Measurements from ENCODE around the gene APOBEC3A.
"Not testable (repeated sequence)": the region's sequence is repeated elsewhere in the genome, so short reads cannot be mapped to it uniquely, and the experiment has no call there.

APOBEC3A gene

DNA sequence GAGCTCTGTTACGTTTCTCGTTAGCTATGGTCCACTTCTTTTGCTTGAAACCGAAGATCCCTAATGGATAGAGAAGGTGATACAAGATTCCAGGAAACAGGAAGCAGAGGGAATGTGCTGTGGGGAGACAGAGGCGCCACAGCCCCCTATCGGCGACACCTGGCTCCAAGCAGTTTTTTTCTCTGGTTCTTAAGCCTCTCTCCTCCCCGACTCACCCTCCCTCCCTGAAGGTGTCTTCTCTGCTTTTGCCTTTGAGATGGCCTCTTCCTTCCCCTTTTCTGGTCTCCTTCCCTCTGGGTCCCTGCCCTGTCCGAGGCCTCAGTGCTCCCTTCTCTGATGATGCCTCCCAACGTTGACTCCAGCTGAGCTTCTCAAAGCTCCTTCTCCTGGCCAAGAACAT is 14.2 kb upstream of the APOBEC3A start:
- no peak for DNase-seq (ENCODE audit: low spot score)

DNA sequence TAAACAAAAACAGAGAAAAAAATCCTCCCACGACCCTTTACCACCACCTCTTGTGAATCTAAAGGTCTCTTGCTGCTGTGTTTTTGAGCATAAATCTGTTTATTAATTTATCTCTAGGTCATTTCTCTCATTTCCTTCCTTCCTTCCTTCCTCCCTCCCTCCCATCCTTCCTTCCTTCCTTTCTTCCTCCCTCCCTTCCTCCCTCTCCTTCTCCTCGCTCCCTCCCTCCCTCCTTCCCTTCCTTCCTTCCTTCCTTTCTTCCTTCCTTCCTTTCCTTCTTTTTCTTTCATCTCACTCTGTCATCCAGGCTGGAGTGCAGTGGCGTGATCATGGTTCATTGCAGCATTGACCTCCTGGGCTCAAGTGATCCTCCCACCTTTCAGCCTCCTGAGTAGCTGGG is 13.5 kb upstream of the APOBEC3A start:
- no peak for DNase-seq (ENCODE audit: low spot score)

DNA sequence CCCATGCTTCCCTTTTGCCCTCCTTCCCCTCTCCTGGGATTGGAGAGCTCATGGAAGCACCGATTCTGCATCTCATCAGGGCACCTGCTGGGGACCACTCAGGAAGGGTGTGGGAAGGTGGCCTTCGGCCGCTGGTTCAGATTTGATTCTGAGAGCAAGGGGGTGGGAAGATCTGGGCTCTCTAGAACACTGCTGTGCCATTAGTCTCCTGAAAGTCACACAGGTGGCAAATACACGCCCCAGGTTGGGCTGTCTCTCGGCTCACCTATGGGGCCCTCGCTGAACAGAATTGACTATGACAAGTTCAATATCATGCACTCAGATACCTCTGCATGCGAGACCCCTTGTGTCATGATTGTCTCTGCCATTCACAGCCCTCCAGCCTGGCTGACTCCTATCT is 12.8 kb upstream of the APOBEC3A start:
- no peak for DNase-seq (ENCODE audit: low spot score)

DNA sequence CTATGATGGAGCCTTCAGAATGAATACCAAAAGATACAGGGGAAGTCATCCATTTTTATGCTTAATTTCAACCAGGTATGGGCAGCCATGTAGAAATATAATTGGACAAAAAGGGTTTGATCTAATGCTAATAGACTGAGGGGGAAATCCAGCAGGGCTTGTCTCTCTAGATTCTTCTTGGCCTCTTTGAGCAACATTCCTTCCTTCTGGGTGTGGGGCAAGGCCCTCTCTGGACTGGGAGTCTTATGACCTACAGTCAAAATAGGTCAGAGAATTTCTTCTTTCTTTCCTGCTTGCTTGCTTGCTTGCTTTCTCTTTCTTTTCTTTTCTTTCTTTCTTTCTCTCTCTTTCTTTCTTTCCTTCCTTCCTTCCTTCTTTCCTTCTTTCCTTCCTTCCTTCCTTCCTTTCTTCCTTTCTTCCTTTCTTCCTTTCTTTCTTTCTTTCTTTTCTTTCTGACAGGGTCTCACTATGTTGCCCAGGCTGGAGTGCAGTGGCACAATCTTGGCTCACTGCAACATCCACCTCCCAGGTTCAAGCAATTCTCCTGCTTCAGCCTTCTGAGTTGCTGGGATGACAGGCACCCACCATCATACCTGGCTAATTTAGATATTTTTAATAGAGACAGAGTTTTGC is 11.6 kb upstream of the APOBEC3A start:
- DNase-seq (ENCODE audit: low spot score), result not testable (repeated sequence)

DNA sequence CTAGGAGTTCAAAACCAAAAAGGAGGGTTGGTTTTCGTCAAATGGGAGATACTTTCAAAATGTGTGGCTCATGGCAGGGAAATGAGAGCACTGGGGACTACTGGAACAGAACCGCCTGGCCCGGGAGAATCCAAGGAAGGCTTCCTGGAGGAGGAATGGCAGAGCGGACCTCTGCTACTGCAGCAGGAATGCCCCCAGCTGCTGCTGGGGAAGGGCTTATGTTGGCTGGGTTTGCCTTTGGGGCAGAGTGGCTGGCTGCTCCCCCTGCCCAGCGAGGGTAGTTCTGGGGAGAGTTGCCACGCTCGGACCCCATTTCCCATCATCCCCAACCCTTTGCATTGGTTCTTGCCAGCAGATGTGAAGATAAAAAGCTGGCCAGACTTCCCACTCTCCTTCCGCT is 10.6 kb upstream of the APOBEC3A start:
- no peak for DNase-seq (ENCODE audit: low spot score)

DNA sequence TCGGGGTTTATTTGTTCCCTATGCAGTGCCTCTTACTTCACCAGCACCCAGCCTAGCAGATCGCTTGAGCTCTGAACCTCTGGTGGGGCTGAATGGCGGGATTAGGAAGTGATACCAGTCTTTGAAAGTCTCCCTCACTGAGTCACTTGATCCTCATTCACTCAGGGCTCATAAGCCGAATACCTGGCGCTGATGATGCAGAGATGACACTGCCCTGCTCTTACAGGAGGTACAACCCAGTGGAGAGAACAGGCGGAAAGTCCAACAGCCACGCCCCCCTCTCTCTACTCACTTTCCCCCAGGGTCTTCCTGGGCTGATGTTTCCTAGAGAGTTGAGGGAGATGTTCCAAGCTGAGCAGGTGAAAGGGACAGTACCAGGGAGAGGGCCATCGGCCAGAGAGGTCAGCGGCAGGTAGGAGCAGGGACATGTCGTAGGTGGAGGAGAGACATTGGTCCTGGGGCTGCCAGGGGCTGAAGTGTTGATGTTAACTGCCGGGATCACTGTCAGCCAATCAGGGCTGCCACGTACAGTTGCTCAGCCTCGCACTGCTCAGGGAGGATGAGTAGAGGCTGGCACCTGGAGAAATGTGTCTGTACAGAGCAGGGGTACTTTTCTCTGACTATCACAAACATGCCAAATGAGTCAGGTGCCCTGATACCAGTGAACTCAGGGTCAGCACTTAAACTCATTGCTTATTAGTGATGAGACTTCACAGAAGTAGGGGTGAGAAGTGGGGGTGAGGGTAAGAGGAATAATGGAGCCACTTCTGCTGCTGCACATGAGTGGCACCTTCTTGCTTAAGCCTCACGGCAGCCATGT is 9.9 kb upstream of the APOBEC3A start:
- DNase-seq (ENCODE audit: low spot score), result no peak

DNA sequence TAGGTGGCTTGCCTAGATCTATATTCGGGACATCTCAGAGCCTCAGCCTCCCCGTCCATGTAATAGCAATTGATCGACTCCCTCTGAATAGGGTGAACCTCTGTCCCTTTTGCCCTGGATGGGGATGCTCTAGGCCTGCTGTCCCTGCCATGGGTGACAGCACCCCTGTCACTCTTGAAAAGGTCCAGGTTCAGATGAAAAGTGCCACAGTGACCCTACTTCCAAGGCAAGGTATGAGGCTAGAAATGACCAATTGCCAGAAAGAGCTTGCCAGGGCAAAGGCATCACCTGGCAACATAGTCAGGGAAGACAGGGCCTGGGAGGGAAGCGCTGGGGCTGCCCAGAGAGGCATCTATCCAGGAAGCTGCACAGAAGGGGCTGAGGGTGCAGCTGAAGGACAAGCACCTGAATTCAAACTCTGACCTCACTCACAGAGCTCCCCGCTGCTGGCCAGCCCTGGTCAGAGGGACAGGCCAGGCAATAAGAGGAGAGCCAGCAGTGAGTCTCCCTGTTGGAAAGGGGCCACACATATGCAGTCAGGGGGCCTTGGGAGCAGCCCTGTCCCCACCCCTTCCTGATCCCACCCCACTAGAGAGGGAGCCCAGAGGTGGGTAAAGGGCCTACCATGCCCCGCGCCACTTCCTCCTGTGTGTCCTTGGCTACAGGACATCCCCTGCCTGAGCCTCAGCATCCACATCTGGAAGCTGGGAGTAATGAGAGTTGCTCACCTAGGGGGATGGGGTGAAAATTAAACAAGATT is 9.0 kb upstream of the APOBEC3A start:
- DNase-seq (ENCODE audit: low spot score), result no peak

DNA sequence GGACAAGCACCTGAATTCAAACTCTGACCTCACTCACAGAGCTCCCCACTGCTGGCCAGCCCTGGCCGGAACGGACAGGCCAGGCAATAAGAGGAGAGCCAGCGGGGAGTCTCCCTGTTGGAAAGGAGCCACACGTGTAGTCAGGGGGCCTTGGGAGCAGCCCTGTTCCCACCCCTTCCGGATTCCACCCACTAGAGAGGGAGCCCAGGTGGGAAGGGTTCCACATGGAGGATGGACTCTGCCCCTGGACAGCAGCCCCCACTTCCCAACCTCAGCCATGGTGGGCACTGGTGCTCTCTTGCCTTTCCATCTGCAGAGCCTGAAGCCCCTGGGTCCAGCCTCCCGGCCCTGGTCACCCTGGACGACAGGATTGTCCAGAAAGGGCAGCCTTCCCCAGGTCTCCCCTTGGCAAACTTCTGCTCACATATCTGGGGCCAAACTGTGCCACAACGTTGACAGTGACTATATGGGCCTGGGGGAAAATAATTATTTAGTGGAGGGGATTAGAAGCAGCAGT is 7.5 kb upstream of the APOBEC3A start:
- no peak for DNase-seq (ENCODE audit: low spot score)

DNA sequence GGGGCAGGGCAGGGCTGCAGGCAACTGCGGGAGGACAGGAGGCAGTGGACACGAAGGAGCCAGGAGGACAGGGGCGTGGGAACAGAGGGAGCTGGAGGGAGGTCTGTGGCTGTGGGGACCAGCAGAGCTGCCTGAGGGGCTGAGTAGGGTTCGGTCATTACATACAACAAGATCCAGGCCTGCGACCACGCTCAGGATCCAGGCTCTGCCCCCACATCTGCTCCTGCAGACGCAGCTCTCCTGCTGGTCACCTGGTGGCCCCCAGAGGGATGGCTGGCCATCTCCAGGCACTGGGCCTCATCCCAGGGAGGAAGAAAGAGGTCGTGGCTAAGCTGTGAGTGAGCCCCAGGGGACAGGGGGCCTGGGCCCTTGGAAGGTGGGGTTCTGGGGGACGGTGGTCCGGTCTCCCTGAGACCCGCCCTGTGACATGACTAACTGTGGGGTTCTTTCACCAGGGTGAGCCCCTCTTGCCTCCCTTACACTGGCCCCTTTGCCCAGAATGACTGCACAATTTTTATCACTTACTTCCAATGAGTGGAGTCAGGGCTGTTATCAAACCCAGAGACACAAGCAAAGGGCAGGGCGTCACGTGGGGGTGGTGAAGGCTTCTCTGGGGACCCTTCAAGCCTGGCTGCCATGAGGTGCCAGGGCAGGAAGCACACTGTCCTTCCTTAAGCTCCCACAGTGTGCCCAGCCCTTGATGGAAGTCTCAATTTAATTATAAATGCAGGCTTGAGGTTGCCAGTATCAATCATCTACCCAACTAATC is 6.7 kb upstream of the APOBEC3A start:
- no peak for DNase-seq (ENCODE audit: low spot score)

DNA sequence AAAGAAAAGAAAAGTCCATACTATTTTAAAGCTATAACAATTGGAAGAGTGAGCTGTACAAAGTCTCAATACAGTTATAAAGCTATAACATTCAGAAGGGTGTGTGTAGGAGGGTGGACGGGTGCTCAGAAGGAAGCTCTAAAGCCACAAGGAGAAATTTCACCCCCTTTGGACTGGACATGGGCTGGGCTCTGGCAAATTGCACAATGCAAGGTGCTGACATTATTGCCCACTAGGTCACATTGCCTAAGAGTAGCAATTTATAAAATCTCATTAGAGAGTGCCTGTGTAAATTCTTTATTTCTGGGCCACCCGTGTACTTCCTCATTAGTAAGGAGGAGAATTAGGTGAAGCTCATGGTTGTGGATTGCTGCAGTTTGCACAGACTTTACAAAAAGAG is 5.7 kb upstream of the APOBEC3A start:
- DNase-seq (ENCODE audit: low spot score), result no peak

DNA sequence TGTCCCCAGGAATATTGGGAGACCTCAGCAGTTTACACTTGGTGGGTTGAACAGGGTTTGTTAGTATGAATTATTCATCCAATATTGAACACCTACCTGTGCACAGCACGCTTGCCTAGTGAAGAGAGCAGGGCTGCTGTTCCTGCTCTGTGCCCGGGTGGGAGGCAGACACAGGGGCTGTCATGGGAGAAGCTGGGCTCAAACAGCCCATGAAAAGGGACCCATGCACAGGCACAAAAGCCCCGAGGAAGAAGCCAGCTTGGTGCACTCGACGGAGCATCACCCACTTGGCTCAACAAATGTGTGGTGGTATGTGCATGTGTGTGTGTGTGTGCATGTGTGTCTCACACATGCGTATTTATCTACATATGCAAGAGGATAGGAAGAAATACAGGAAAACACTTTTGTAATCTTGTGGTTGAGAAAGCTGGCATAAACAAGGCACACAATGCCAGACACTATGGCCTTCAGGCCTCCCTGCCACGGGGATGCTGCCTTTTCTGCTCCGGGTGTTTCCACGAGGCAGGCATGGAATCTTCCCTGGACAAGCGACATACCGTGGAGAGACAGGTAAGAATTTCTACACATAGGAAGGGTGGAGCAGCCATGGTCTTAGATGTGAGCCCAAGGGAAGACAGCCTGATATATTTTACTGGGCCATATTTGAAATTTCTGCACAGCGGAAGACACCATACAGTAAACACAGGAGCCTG is 5.0 kb upstream of the APOBEC3A start:
- DNase-seq (ENCODE audit: low spot score), result no peak

DNA sequence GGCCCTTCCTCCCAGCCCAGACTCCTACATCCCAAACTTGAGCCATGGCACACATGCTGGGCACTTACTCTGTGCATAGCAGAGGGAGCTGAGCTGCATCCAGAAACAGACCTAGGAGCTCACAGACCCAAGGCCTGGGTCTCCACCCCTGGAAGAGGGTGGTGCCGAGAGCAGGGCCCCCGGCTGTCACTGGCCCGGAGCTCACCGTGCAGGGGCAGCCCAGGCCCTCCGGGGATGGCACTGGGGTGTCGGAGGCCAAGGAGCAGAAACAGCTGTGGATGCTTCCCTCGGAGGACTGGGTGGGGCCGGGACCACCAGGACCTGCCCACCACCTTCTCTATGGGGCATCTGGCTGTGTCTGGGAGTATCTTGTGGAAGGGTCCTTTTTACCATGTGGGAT is 4.3 kb upstream of the APOBEC3A start:
- no peak for DNase-seq (ENCODE audit: low spot score)

DNA sequence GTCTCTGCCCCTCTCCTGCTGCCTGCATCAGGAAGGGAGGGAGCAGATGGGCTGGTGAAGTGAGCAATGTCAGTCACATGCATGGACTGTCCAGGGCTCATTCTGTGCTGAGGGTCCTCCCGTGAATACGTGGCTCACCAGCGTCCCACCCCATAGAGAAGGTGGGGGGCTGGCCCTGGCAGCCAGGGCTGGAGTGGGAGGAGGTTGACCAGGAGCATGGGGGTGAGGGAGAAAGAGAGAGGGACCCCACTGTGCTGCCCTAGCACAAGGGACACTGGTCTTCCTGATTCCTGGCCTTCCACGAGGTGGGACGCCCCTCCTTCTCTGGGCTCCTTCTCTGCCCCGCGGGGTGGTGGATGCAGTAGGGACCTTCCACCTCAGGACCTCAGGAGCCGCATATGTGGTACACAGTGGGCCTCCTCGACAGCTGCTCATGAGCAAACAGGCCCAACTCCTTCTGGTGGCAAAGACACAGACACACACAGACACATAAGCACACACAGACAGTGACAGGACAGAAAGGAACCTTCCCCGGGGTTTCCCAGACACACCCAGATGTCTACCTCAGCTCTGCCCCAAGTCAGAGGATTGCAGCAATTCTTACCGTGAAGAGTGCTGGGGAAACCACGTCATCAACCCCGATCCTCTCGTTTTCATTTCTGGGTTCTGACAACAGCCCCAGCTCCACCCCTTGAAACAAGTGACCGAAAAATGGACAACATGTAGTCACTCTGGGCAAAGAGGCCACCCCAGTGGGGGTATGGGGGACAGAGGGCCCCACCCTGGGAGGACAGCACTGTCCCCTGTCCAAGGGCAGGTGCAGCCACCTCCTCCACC is 3.6 kb upstream of the APOBEC3A start:
- no peak for DNase-seq (ENCODE audit: low spot score)

DNA sequence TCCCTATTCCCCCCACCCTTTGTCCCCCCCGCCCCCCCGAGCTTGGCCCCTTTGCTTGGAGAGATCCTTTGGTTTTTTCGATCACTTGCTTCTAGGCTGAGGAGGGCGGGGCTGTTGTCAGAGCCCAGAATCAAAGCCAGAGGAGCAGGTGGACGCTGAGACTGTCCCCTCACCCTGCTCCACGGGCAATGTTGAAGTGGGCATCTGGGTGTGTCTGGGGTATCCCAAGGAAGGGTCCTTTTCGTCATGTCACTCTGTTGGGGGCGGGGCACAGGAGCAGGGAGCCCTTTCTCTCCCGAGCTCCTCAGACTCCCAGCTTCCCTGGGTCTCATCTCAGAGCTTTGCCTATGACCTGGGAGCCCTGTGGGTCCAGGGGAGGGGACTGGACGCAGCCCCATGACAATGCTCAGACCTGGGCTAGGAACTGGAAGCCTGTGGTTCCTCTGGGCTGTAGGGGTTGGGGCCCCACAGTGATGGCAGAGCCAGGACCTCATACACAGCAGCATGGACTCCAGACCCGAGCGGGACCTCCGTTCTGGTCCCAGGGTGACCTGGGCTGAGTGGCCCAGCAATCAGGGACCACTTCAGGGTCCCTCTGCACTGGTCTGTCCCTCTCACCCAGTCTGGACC is 2.9 kb upstream of the APOBEC3A start:
- no peak for DNase-seq (ENCODE audit: low spot score)

DNA sequence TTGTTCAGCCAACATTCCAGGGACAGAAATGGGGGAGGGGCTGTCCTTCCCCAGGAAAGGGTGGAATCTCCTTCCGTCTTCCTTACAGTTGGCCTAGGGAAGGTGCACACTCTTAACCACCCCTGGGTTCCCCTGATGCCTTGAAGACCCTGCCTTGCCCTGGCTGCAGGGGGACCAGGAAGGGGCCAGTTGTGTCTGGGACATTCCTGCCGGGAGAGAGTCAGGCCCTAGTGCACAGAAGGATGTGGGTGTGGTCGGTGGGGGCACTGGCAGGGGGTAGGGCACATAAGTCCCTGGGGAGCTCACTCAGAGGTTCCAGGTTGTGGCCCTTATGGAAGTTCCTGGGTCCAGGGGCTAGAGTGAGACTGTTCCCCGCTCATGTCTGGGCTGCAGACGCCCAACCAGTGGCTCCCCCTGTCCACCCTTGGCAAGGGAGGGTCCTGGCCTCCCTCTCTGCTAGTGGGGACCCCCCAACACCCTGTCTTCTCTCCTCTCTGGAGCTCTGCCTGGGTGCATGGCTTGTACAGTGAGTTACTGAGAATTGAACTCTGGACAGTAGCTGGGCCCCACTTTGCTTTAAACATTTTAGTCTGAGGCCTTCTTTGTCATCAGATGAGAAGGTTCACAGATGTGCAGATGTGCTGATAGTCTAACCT is 2.0 kb upstream of the APOBEC3A start:
- no peak for DNase-seq (ENCODE audit: low spot score)

DNA sequence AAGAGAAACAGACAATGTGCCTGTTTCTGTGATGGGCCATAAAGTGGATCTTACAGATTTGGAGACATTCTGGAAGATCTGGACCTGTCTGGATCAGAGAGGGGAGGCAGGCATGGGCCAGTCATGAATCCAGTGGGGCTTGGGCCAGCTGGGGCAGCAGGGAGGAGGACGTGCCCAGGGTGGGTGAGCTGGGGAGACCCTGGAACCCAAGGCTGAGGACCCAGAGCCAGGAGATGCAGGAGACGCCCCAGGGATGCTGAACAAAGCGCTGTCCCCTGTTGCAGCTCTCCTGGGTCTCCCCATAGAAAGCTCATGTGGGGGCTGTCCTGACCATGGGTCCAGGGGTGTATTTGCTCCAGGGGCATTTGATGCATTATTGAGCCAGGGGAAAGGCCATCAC is 1.5 kb upstream of the APOBEC3A start:
- DNase-seq (ENCODE audit: low spot score), result no peak

DNA sequence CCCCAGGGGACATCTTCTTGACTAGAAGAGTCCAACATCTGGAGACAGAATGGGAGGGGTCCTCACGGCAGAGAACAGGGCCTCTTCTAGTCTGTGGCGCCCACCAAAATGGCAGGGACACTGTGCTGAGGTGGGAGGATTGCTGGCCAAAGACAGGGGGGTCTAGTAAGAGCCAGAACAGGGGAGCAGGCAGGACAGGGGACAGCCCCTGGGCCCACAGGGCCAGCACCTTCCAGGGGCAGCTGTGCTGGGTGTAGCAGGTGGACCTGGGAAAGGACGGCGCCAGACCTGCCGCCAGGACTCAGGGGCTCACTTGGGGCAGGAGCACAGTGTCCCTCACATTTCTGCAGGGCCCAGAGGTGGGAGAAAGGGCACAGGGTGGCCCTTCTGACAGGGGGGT is 858 bp upstream of the APOBEC3A start:
- DNase-seq (ENCODE audit: low spot score), result no peak

DNA sequence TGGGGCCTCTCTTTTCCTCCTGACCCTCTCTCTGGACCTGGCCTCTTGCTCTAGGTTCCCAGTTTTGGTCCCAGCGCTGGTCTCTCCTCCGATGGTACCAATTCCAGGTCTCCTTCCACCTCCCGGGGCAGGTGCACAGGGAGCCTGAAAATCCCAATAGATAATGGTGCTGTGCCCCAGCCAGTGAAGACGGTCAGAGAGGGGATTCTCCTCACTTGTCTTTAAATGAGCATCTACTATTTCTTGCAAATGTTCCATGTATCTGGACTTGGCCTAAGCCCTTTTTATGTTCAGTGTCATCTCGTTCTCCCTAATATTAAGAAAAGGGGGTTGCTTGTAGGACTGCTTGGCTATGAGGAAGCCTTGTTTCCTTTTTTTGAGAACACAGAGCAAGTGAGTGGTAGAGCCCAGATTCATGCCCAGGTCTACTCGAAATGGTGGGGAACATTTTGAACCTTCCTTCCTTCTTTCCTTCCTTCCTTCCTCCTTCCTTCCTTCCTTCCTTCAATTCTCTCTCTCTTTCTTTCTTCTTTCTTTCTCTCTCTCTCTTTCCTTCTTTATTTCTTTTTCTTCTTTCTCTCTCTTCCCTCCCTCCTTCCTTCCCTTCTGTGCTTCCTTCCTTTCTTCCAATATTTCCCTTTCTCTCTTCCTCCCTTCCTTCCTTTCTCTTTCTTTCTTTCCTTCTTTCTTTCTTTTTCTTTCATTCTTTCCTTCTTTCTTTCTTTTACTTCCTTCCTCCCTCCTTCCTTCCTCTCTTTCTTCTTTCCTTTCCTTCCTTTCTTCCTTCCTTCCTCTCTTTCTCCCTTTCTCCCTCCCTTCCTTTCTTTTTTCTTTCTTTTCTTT is 620 bp downstream of the APOBEC3A start:
- DNase-seq (ENCODE audit: low spot score), result no peak

DNA sequence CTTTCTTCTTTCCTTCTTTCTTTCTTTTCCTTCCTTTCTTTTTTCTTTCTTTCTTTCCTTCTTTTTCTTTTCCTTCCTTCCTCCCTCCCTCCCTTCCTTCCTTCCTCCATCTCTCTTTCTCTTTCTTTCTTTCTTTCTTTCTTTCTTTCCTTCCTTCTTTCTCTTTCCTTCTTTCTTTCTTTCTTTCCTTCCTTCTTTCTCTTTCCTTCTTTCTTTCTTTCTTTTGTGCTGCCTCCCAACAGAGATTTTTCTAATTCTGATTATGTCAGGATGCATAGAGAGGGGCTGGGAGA is 1.2 kb downstream of the APOBEC3A start:
- not testable (repeated sequence) for DNase-seq (ENCODE audit: low spot score)
